Body of pancreas (tissue), 4 donors: ENCODE results near the gene KIAA1671.

Experiments
- CTCF ChIP-seq, 7 experiments: fragments of 450-650 bp in 4 of 7; fragments of 200-600 bp in 3 of 7; sonication (generic) in 3 of 7; IDR thresholded peaks; one replicate each; pipeline ENCODE4 v1.5.1; 2016 to 2019; ENCODE audit warnings: antibody characterized with exemption in 7 of 7
- POLR2A ChIP-seq, 3 donors: fragments of 450-650 bp; IDR thresholded peaks; one replicate each; pipeline ENCODE4 v1.6.1; 2016; ENCODE audit warnings: antibody characterized with exemption in 3 of 3, mild to moderate bottlenecking in 2 of 3

- no peak for TF ChIP-seq CTCF (IDR thresholded peaks at IDR 0.05)
- TF ChIP-seq POLR2A (IDR thresholded peaks at IDR 0.05) = no peak
Measured at GRCh38 chr22:25050566-25050965, 98.0 kb downstream of the KIAA1671 start.
